ENCODE measurements around the gene SCAP. TPM values are rescaled to one million over a fixed set of nuclear protein-coding genes. Genes with fewer than 3 reads are reported as not detected.
A peak's percentile ranks its signal among the peaks of the same experiment; 100 is the strongest.

SCAP gene
- total and polyA plus RNA-seq, 2 experiments from 2014 or later, result 83.2 to 94.8 TPM

- Histone ChIP-seq H3K4me1 (ENCODE audit: insufficient read depth) (no peaks in the 10 kb centered on the region), H3K9me2 (replicated peaks; ENCODE audit: insufficient read depth) (no peaks in the 10 kb centered on the region), H3K27ac (no peak overlapping the region), H4K20me1 (ENCODE audit: insufficient read depth, poor library complexity, severe bottlenecking) (no peaks in the 10 kb centered on the region), H3K4me2 (no peak overlapping the region), H3K27me3 (no peaks in the 10 kb centered on the region), H2AFZ (no peak overlapping the region), H3K79me2 (no peaks in the 10 kb centered on the region), H3K36me3 (replicated peaks; ENCODE audit: insufficient read depth, low read depth) (no peaks in the 10 kb centered on the region), H3K9me3 (ENCODE audit: low read depth) (no peaks in the 10 kb centered on the region), H3K4me3 (no peak overlapping the region)
- TF ChIP-seq CTCF (IDR thresholded peaks at IDR 0.05; ENCODE audit: poor library complexity), result no peak
- TF ChIP-seq EZH2 (IDR thresholded peaks at IDR 0.05; ENCODE audit: borderline replicate concordance), result no peak
- TF ChIP-seq EZH2phosphoT487 (IDR thresholded peaks at IDR 0.05; ENCODE audit: low read depth, severe bottlenecking, unreplicated experiment), result no peak
- WGBS (ENCODE audit: low lambda C conversion rate, missing lambda C conversion rate), result 97% methylated on average over 7 of the region's 7 CpGs
- no peak for DNase-seq (ENCODE audit: low spot score)
Observed at GRCh38 chr3:47367631-47368030, 108.1 kb downstream of the SCAP start.

- TF ChIP-seq EZH2phosphoT487 (IDR thresholded peaks at IDR 0.05; ENCODE audit: low read depth, severe bottlenecking, unreplicated experiment), result no peak
- no peak for TF ChIP-seq EZH2 (IDR thresholded peaks at IDR 0.05; ENCODE audit: borderline replicate concordance)
- no peak for TF ChIP-seq CTCF (IDR thresholded peaks at IDR 0.05; ENCODE audit: poor library complexity)
- no peak for DNase-seq (ENCODE audit: low spot score)
- no peaks in the 10 kb centered on the region for H4K20me1 ChIP-seq (ENCODE audit: insufficient read depth, poor library complexity, severe bottlenecking)
- H3K9me2 ChIP-seq (replicated peaks; ENCODE audit: insufficient read depth), result no peaks in the 10 kb centered on the region
- no peaks in the 10 kb centered on the region for H3K79me2 ChIP-seq
- no peak overlapping the region for H3K4me3 ChIP-seq
- no peaks in the 10 kb centered on the region for H3K9me3 ChIP-seq (ENCODE audit: low read depth)
- no peaks in the 10 kb centered on the region for H3K4me1 ChIP-seq (ENCODE audit: insufficient read depth)
- H3K36me3 ChIP-seq (replicated peaks; ENCODE audit: insufficient read depth, low read depth), result no peaks in the 10 kb centered on the region
- no peak overlapping the region for H2AFZ ChIP-seq
- H3K27ac ChIP-seq, result no peak overlapping the region
- no peaks in the 10 kb centered on the region for H3K27me3 ChIP-seq
- WGBS (ENCODE audit: low lambda C conversion rate, missing lambda C conversion rate), result 93% methylated on average over 2 of the region's 2 CpGs
- H3K4me2 ChIP-seq, result no peak overlapping the region
Observed at GRCh38 chr3:47366833-47367232, 108.9 kb downstream of the SCAP start.

GRCh38 chr3:47365213-47366153 is 110.3 kb downstream of the SCAP start:
- Histone ChIP-seq H3K27ac (peak overlapping the region; percentile 11), H3K4me3 (no peak overlapping the region), H3K9me2 (replicated peaks; ENCODE audit: insufficient read depth) (no peaks in the 10 kb centered on the region), H3K36me3 (replicated peaks; ENCODE audit: insufficient read depth, low read depth) (no peaks in the 10 kb centered on the region), H2AFZ (no peak overlapping the region), H3K27me3 (no peaks in the 10 kb centered on the region), H3K4me1 (ENCODE audit: insufficient read depth) (no peaks in the 10 kb centered on the region), H3K9me3 (ENCODE audit: low read depth) (no peaks in the 10 kb centered on the region), H3K79me2 (no peaks in the 10 kb centered on the region), H3K4me2 (no peak overlapping the region), H4K20me1 (ENCODE audit: insufficient read depth, poor library complexity, severe bottlenecking) (no peaks in the 10 kb centered on the region)
- DNase-seq (ENCODE audit: low spot score), result no peak
- TF ChIP-seq CTCF (IDR thresholded peaks at IDR 0.05; ENCODE audit: poor library complexity), result no peak
- no peak for TF ChIP-seq EZH2 (IDR thresholded peaks at IDR 0.05; ENCODE audit: borderline replicate concordance)
- TF ChIP-seq EZH2phosphoT487 (IDR thresholded peaks at IDR 0.05; ENCODE audit: low read depth, severe bottlenecking, unreplicated experiment), result no peak
- WGBS (ENCODE audit: low lambda C conversion rate, missing lambda C conversion rate), result 76% methylated on average over 11 of the region's 11 CpGs

Small RNAs within 50 kb of the gene (small RNA-seq; reads per million reads assigned to genes)
- not detected for gene AC099778.2

Other genes starting within 250 kb of the SCAP start
- 4.2 and 10.4 TPM in 2 replicates for gene KIF9, start 193.1 kb downstream of the SCAP start, total RNA-seq
- gene KIF9, start 193.1 kb downstream of the SCAP start, polyA plus RNA-seq, result 5.3 and 9.8 TPM in 2 replicates
- gene KLHL18, start 193.0 kb downstream of the SCAP start, total RNA-seq, result 10.8 and 11.6 TPM in 2 replicates
- gene KLHL18, start 193.0 kb downstream of the SCAP start, polyA plus RNA-seq, result 13.6 and 15.1 TPM in 2 replicates
- 7.4 and 11.9 TPM in 2 replicates for gene PTPN23, start 94.9 kb downstream of the SCAP start, total RNA-seq
- gene PTPN23, start 94.9 kb downstream of the SCAP start, polyA plus RNA-seq, result 20.5 and 22.8 TPM in 2 replicates
- gene ELP6, start 37.8 kb upstream of the SCAP start, total RNA-seq, result 21.1 and 34.4 TPM in 2 replicates
- gene ELP6, start 37.8 kb upstream of the SCAP start, polyA plus RNA-seq, result 32.6 and 37.3 TPM in 2 replicates
- gene CSPG5, start 102.9 kb upstream of the SCAP start, total RNA-seq, result 0.44 and 0.47 TPM in 2 replicates
- 0.32 and 0.34 TPM in 2 replicates for gene CSPG5, start 102.9 kb upstream of the SCAP start, polyA plus RNA-seq

Data from hepatocyte (in vitro differentiated cells).